ENCODE results near the gene TRIM29.

Gene TRIM29

GRCh38 chr11:120136356-120136755 is 1.6 kb downstream of the TRIM29 start:
- no peak for DNase-seq

- DNase-seq, result no peak
Observed at GRCh38 chr11:120135838-120136237, 2.1 kb downstream of the TRIM29 start.

- no peak for DNase-seq
Observed at GRCh38 chr11:120134931-120135228, 3.0 kb downstream of the TRIM29 start.

GRCh38 chr11:120134106-120134930 is 3.6 kb downstream of the TRIM29 start:
- DNase-seq, result no peak

- no peak for DNase-seq
Observed at GRCh38 chr11:120133216-120134105, 4.5 kb downstream of the TRIM29 start.

GRCh38 chr11:120132645-120133185 is 5.2 kb downstream of the TRIM29 start:
- DNase-seq, result no peak

GRCh38 chr11:120131941-120132644 is 5.8 kb downstream of the TRIM29 start:
- no peak for DNase-seq

- DNase-seq, result no peak
Observed at GRCh38 chr11:120130991-120131760, 6.7 kb downstream of the TRIM29 start.

- no peak for DNase-seq
Observed at GRCh38 chr11:120130176-120130980, 7.5 kb downstream of the TRIM29 start.

GRCh38 chr11:120129570-120129969 is 8.3 kb downstream of the TRIM29 start:
- no peak for DNase-seq

- peak; percentile 71 for DNase-seq
Observed at GRCh38 chr11:120128392-120129119, 9.4 kb downstream of the TRIM29 start.

- DNase-seq, result no peak
Observed at GRCh38 chr11:120127236-120127635, 10.7 kb downstream of the TRIM29 start.

GRCh38 chr11:120126620-120127019 is 11.3 kb downstream of the TRIM29 start:
- DNase-seq, result no peak

- no peak for DNase-seq
Observed at GRCh38 chr11:120125509-120125908, 12.4 kb downstream of the TRIM29 start.

GRCh38 chr11:120125024-120125423 is 12.9 kb downstream of the TRIM29 start:
- no peak for DNase-seq

- DNase-seq, result no peak
Observed at GRCh38 chr11:120124355-120124754, 13.6 kb downstream of the TRIM29 start.

GRCh38 chr11:120123946-120124345 is 14.0 kb downstream of the TRIM29 start:
- no peak for DNase-seq

- DNase-seq, result no peak
Observed at GRCh38 chr11:120122924-120123683, 14.8 kb downstream of the TRIM29 start.

- DNase-seq, result no peak
Observed at GRCh38 chr11:120121914-120122473, 15.9 kb downstream of the TRIM29 start.

- DNase-seq, result no peak
Observed at GRCh38 chr11:120121336-120121735, 16.6 kb downstream of the TRIM29 start.

All from NCI-H1092 treated with DMSO at 0.1 percent for 48 hours (cell line).